H9 (cell line): ENCODE measurements around the gene TTC9. TPM values are rescaled to one million over a fixed set of nuclear protein-coding genes. Genes with fewer than 3 reads are reported as not detected.

Experiments used
- DNase-seq: peaks from one replicate; pipeline ENCODE4 v3.0.0-alpha.2; 2017
- H2AFZ ChIP-seq: one replicate; pipeline ENCODE4 v1.6.1; 2013; ENCODE audit warnings: mild to moderate bottlenecking, low read length, control low read depth, moderate library complexity
- H2AK5ac ChIP-seq: 2 replicates; pipeline ENCODE4 v1.6.1; 2013; ENCODE audit warnings: low read length, control low read depth, mixed read lengths; ENCODE audit not compliant: insufficient read length
- H2BK120ac ChIP-seq: one replicate; pipeline ENCODE4 v1.6.1; 2013; ENCODE audit warnings: low read depth, mild to moderate bottlenecking, low read length, control low read depth, inconsistent platforms; ENCODE audit not compliant: poor library complexity, severe bottlenecking
- H2BK12ac ChIP-seq: 2 replicates; pipeline ENCODE4 v1.6.1; 2013; ENCODE audit warnings: low read length, control low read depth, mixed read lengths, low read depth; ENCODE audit not compliant: insufficient read length
- H2BK15ac ChIP-seq: 2 replicates; pipeline ENCODE4 v1.6.1; 2013; ENCODE audit warnings: low read depth, low read length, control low read depth
- H2BK20ac ChIP-seq: one replicate; pipeline ENCODE4 v1.6.1; 2013; ENCODE audit warnings: low read depth, mild to moderate bottlenecking, low read length, control low read depth, inconsistent platforms; ENCODE audit not compliant: poor library complexity, severe bottlenecking
- H2BK5ac ChIP-seq: 2 replicates; pipeline ENCODE4 v1.6.1; 2013; ENCODE audit warnings: low read length, control low read depth, mixed read lengths; ENCODE audit not compliant: insufficient read length
- H3K14ac ChIP-seq: 2 replicates; pipeline ENCODE4 v1.6.1; 2013; ENCODE audit warnings: low read length, control low read depth; ENCODE audit not compliant: insufficient read depth
- H3K18ac ChIP-seq: 2 replicates; pipeline ENCODE4 v1.6.1; 2013; ENCODE audit warnings: low read depth, mild to moderate bottlenecking, mixed read lengths, low read length, control low read depth; ENCODE audit not compliant: insufficient read length
- H3K23ac ChIP-seq: 2 replicates; pipeline ENCODE4 v1.6.1; 2013; ENCODE audit warnings: low read length, control low read depth, mixed read lengths, low read depth; ENCODE audit not compliant: insufficient read length
- H3K23me2 ChIP-seq: 2 replicates; pipeline ENCODE4 v1.6.1; 2013; ENCODE audit warnings: low read depth, mild to moderate bottlenecking, mixed read lengths, low read length, control low read depth; ENCODE audit not compliant: insufficient read length, poor library complexity, severe bottlenecking
- H3K27ac ChIP-seq: 2 replicates; pipeline ENCODE4 v1.5.1; 2013; ENCODE audit warnings: low read length, control low read depth, mixed read lengths, low read depth; ENCODE audit not compliant: insufficient read length
- H3K27me3 ChIP-seq: 2 replicates; pipeline ENCODE4 v1.6.1; 2013; ENCODE audit warnings: low read length, control low read depth, inconsistent platforms; ENCODE audit not compliant: insufficient read depth
- H3K4ac ChIP-seq: 2 replicates; pipeline ENCODE4 v1.6.1; 2013; ENCODE audit warnings: low read depth, mild to moderate bottlenecking, control low read depth, inconsistent platforms, low read length, moderate library complexity
- H3K4me1 ChIP-seq: 2 replicates; pipeline ENCODE4 v1.6.1; 2013; ENCODE audit warnings: low read length, control low read depth, inconsistent platforms; ENCODE audit not compliant: insufficient read depth
- H3K4me2 ChIP-seq: 2 replicates; pipeline ENCODE4 v1.6.1; 2013; ENCODE audit warnings: low read length, control low read depth, mixed read lengths; ENCODE audit not compliant: insufficient read length, insufficient read depth
- H3K56ac ChIP-seq: 2 replicates; pipeline ENCODE4 v1.6.1; 2013; ENCODE audit warnings: low read depth, mild to moderate bottlenecking, mixed read lengths, low read length, control low read depth; ENCODE audit not compliant: insufficient read length
- H3K79me1 ChIP-seq: 2 replicates; pipeline ENCODE4 v1.6.1; 2013; ENCODE audit warnings: low read depth, mild to moderate bottlenecking, moderate library complexity, low read length, control low read depth, inconsistent platforms; ENCODE audit not compliant: insufficient read depth, poor library complexity, severe bottlenecking
- H3K79me2 ChIP-seq: 2 replicates; pipeline ENCODE4 v1.6.1; 2013; ENCODE audit warnings: low read length, control low read depth, inconsistent platforms; ENCODE audit not compliant: insufficient read depth
- H3K9ac ChIP-seq: 2 replicates; pipeline ENCODE4 v1.6.1; 2013; ENCODE audit warnings: low read length, control low read depth, mixed read lengths; ENCODE audit not compliant: insufficient read length; ENCODE audit errors: extremely low read depth
- H3K9me3 ChIP-seq: one replicate; pipeline ENCODE4 v1.6.1; 2013; ENCODE audit warnings: low read depth, low read length, inconsistent platforms; ENCODE audit not compliant: control insufficient read depth
- H3T11ph ChIP-seq: one replicate; pipeline ENCODE4 v1.6.1; 2013; ENCODE audit warnings: mild to moderate bottlenecking, low read length, control low read depth, inconsistent platforms
- H4K20me1 ChIP-seq: one replicate; pipeline ENCODE4 v1.6.1; 2013; ENCODE audit not compliant: control insufficient read depth, insufficient read length, insufficient read depth
- H4K5ac ChIP-seq: 2 replicates; pipeline ENCODE4 v1.6.1; 2013; ENCODE audit warnings: low read depth, mild to moderate bottlenecking, mixed read lengths, low read length, control low read depth; ENCODE audit not compliant: insufficient read length
- H4K8ac ChIP-seq: replicated peaks from 2 replicates; pipeline ENCODE4 v1.6.1; 2013; ENCODE audit warnings: low read length, control low read depth, mixed read lengths, low read depth; ENCODE audit not compliant: insufficient read length
- H4K91ac ChIP-seq: 2 replicates; pipeline ENCODE4 v1.6.1; 2013; ENCODE audit warnings: low read depth, mild to moderate bottlenecking, moderate library complexity, mixed read lengths, low read length, control low read depth; ENCODE audit not compliant: insufficient read length
- H3K27ac Mint-ChIP-seq, 3 experiments: 2 replicates in 2 of 3; 3 replicates in 1 of 3; pipeline ENCODE4 v1.8.0; 2020 to 2021; ENCODE audit warnings: mixed read lengths in 3 of 3, mild to moderate bottlenecking in 1 of 3, moderate library complexity in 1 of 3
- H3K27me3 Mint-ChIP-seq: 2 replicates; pipeline ENCODE4 v1.8.0; 2021; ENCODE audit warnings: low read depth, mild to moderate bottlenecking, moderate library complexity, mixed read lengths
- H3K36me3 Mint-ChIP-seq, 3 experiments: 2 replicates in 2 of 3; 3 replicates in 1 of 3; pipeline ENCODE4 v1.8.0; 2020 to 2021; ENCODE audit warnings: low read depth in 3 of 3, mixed read lengths in 3 of 3; ENCODE audit not compliant: insufficient read depth in 1 of 3
- H3K4me1 Mint-ChIP-seq, 2 experiments: 2 replicates each; pipeline ENCODE4 v1.8.0; 2020; ENCODE audit warnings: mixed read lengths in 2 of 2
- H3K4me3 Mint-ChIP-seq, 2 experiments: 2 replicates in 1 of 2; 3 replicates in 1 of 2; pipeline ENCODE4 v1.8.0; 2020 to 2021; ENCODE audit warnings: mild to moderate bottlenecking in 2 of 2, mixed read lengths in 2 of 2, moderate library complexity in 1 of 2
- H3K9me3 Mint-ChIP-seq, 2 experiments: 2 replicates in 1 of 2; 3 replicates in 1 of 2; pipeline ENCODE4 v1.8.0; 2020; ENCODE audit warnings: mild to moderate bottlenecking in 2 of 2, mixed read lengths in 2 of 2, moderate library complexity in 1 of 2
- CTCF ChIP-seq: fragments of 200-600 bp; sonication (generic); conservative IDR thresholded peaks from 3 replicates; pipeline ENCODE4 v1.8.0; 2021; ENCODE audit warnings: antibody characterized with exemption, mild to moderate bottlenecking
- WGBS: extraction: QIAGEN DNeasy Blood & Tissue Kit; methylation state at CpG from one replicate; pipeline ENCODE4 v1.1.7; 2013; ENCODE audit warnings: missing lambda C conversion rate, low lambda C conversion rate, mixed read lengths; ENCODE audit not compliant: insufficient read length; ENCODE audit errors: extremely low coverage; 5-methylcytosine and 5-hydroxymethylcytosine counted together
- total RNA-seq: library from RNA; stranded (reverse); gene quantifications from 2 replicates; pipeline ENCODE4 v1.2.1, GENCODE V29; 2021

TTC9 gene
- total RNA-seq, 1 experiment from 2014 or later, result 17.4 TPM

- Mint-ChIP-seq H3K4me1 (peaks cover 46 to 47% of the 10 kb centered on the region in 2 experiments), H3K27ac (peak overlapping the region in 1 of 3 experiments; percentile 58; a peak in 2 of 7 replicates), H3K4me3 (no peak overlapping the region), H3K9me3 (0 out of 5 replicates have a peak, but pooled peaks cover 0 to 4% of the 10 kb centered on the region in 2 experiments), H3K36me3 (peaks cover 0 to 5% (median 2%) of the 10 kb centered on the region in 3 experiments; a peak in 2 of 7 replicates), H3K27me3 (no peaks in the 10 kb centered on the region; the same call in 1 of the 2 replicates)
- Histone ChIP-seq H3K23ac (no peak overlapping the region), H3K56ac (no peak overlapping the region), H2AFZ (no peak overlapping the region), H3K18ac (no peak overlapping the region), H3K23me2 (no peaks in the 10 kb centered on the region), H3K9me3 (no peaks in the 10 kb centered on the region), H2BK5ac (no peak overlapping the region), H3K79me1 (no peaks in the 10 kb centered on the region), H3K4me2 (no peak overlapping the region), H3K4ac (no peak overlapping the region), H3K9ac (no peak overlapping the region), H4K91ac (no peak overlapping the region), H3K4me1 (peaks cover 9% of the 10 kb centered on the region; the same call in 1 of the 2 replicates), H3K27ac (no peak overlapping the region), H3T11ph (no peak overlapping the region), H2BK12ac (no peak overlapping the region), H2AK5ac (no peak overlapping the region), H2BK120ac (no peak overlapping the region), H3K27me3 (no peaks in the 10 kb centered on the region), H3K14ac (no peak overlapping the region), H2BK20ac (no peak overlapping the region), H4K8ac (no peak overlapping the region), H2BK15ac (no peak overlapping the region), H4K20me1 (no peaks in the 10 kb centered on the region), H4K5ac (no peak overlapping the region), H3K79me2 (no peaks in the 10 kb centered on the region)
- TF ChIP-seq CTCF, result peak; percentile 83
- DNase-seq, result no peak
- WGBS, result 100% methylated on average over 1 of the region's 8 CpGs
Observed at GRCh38 chr14:70714055-70714550, 72.4 kb downstream of the TTC9 start.
